HepG2 (cell line): ENCODE measurements around the gene HHIPL1. TPM values are rescaled to one million over a fixed set of nuclear protein-coding genes. Genes with fewer than 3 reads are reported as not detected.
A peak's percentile ranks its signal among the peaks of the same experiment; 100 is the strongest.

Experiments used
- ATAC-seq: fragments of 200-7000 bp; cut with Tn5 transposase; 3 replicates; pipeline ENCODE4 v1.9.1; 2020; ENCODE audit warnings: mild to moderate bottlenecking, moderate library complexity
- BruUV-seq: library from RNA; stranded (reverse); fragments of 400-500 nt; replicated peaks from 2 replicates; lab custom pipeline; 2021; lab: Mats Ljungman, UMichigan
- CTCF ChIA-PET: fragments of 300-600 bp; formaldehyde crosslinking; extraction: SDS; loops from one replicate; lab custom pipeline; 2021; ENCODE audit warnings: low total read pairs, inconsistent platforms, low intra/inter-chr PET ratio; lab: Yijun Ruan, JAX
- POLR2A ChIA-PET: fragments of 350-600 bp; sonication (Branson Sonifier 250); formaldehyde crosslinking; loops from one replicate; lab custom pipeline; 2020; ENCODE audit warnings: antibody characterized with exemption, inconsistent platforms; lab: Yijun Ruan, JAX
- DNase-seq: peaks from one replicate; pipeline ENCODE4 v3.0.0-alpha.2; 2015; ENCODE audit warnings: low spot score
- FAIRE-seq: peaks from 3 replicates; lab custom pipeline; 2011; peaks lifted over from hg19 to GRCh38; lab: Jason Lieb, UNC
- H2AFZ ChIP-seq: one replicate; pipeline ENCODE4 v1.6.1; 2011; ENCODE audit warnings: low read length, inconsistent platforms
- H3K27ac ChIP-seq: fragments of 300-600 bp; 3 replicates; pipeline ENCODE4 v1.8.0; 2011; ENCODE audit warnings: mixed run types, mild to moderate bottlenecking, mixed read lengths, low read length, inconsistent platforms; ENCODE audit not compliant: insufficient read depth; ENCODE audit errors: extremely low read length
- H3K27me3 ChIP-seq, 2 experiments: fragments of 200-600 bp in 1 of 2; 2 replicates in 1 of 2; 3 replicates in 1 of 2; pipeline versions ENCODE4 v1.6.0 to v1.8.0; 2011; ENCODE audit warnings: low read length in 2 of 2, mild to moderate bottlenecking in 2 of 2, moderate library complexity in 2 of 2, inconsistent platforms in 1 of 2; ENCODE audit not compliant: insufficient read depth in 2 of 2, control insufficient read depth in 1 of 2
- H3K36me3 ChIP-seq, 2 experiments: fragments of 200-600 bp in 1 of 2; replicated peaks in 1 of 2; 2 replicates in 1 of 2; 3 replicates in 1 of 2; pipeline versions ENCODE4 v1.5.1 to v1.8.0; 2011; ENCODE audit warnings: low read length in 2 of 2, inconsistent platforms in 1 of 2; ENCODE audit not compliant: insufficient read depth in 2 of 2, control insufficient read depth in 1 of 2
- H3K4me1 ChIP-seq: 2 replicates; pipeline ENCODE4 v1.5.1; 2012; ENCODE audit warnings: low read length, inconsistent platforms; ENCODE audit not compliant: insufficient read depth
- H3K4me2 ChIP-seq: 2 replicates; pipeline ENCODE4 v1.6.0; 2011; ENCODE audit warnings: low read depth, low read length, inconsistent platforms
- H3K4me3 ChIP-seq, 3 experiments: fragments of 200-600 bp in 1 of 3; sonication (generic), shearing (Covaris generic) in 1 of 3; replicated peaks in 1 of 3; 2 replicates each; pipeline ENCODE4 v1.5.1; 2011 to 2016; ENCODE audit warnings: low read length in 3 of 3, inconsistent platforms in 2 of 3, low read depth in 2 of 3, mild to moderate bottlenecking in 2 of 3, control low read depth in 1 of 3, mixed read lengths in 1 of 3; ENCODE audit not compliant: insufficient read depth in 1 of 3
- H3K79me2 ChIP-seq: one replicate; pipeline ENCODE4 v1.6.1; 2011; ENCODE audit warnings: low read length, inconsistent platforms; ENCODE audit not compliant: insufficient read depth
- H3K9ac ChIP-seq: 2 replicates; pipeline ENCODE4 v1.6.0; 2011; ENCODE audit warnings: mild to moderate bottlenecking, low read depth, low read length, inconsistent platforms; ENCODE audit not compliant: insufficient read depth
- H3K9me3 ChIP-seq: 2 replicates; pipeline ENCODE4 v1.5.1; 2012; ENCODE audit warnings: mild to moderate bottlenecking, low read length
- H4K20me1 ChIP-seq: 2 replicates; pipeline ENCODE4 v1.6.0; 2011; ENCODE audit warnings: inconsistent platforms, mild to moderate bottlenecking, low read length, moderate library complexity; ENCODE audit not compliant: insufficient read depth
- ADNP ChIP-seq: sonication (generic); formaldehyde crosslinking; IDR thresholded peaks from 2 replicates; pipeline ENCODE4 v1.4.0; 2020; ENCODE audit warnings: missing genetic modification reagents
- HIVEP1 ChIP-seq: sonication (generic); formaldehyde crosslinking; IDR thresholded peaks from 2 replicates; pipeline ENCODE4 v1.4.0; 2020; ENCODE audit warnings: mild to moderate bottlenecking, missing genetic modification reagents
- MED8 ChIP-seq: sonication (generic); formaldehyde crosslinking; IDR thresholded peaks from 2 replicates; pipeline ENCODE4 v1.8.1; 2023; ENCODE audit warnings: mild to moderate bottlenecking, missing genetic modification reagents; ENCODE audit not compliant: insufficient replicate concordance
- NAIF1 ChIP-seq: sonication (generic); formaldehyde crosslinking; IDR thresholded peaks from 2 replicates; pipeline ENCODE4 v1.5.0; 2020; ENCODE audit warnings: mild to moderate bottlenecking, missing genetic modification reagents, borderline replicate concordance
- RNF219 ChIP-seq: sonication (generic); formaldehyde crosslinking; IDR thresholded peaks from 2 replicates; pipeline ENCODE4 v1.5.0; 2020; ENCODE audit warnings: mild to moderate bottlenecking, missing genetic modification reagents
- SKIL ChIP-seq: sonication (generic); formaldehyde crosslinking; IDR thresholded peaks from 2 replicates; pipeline ENCODE4 v1.8.0; 2022; ENCODE audit warnings: missing genetic modification reagents, mild to moderate bottlenecking, moderate library complexity, borderline replicate concordance
- TAF1 ChIP-seq: sonication (generic); formaldehyde crosslinking; IDR thresholded peaks from 2 replicates; pipeline ENCODE4 v1.4.0; 2020; ENCODE audit warnings: missing genetic modification reagents
- TEF ChIP-seq: sonication (generic); formaldehyde crosslinking; IDR thresholded peaks from 2 replicates; pipeline ENCODE4 v1.5.0; 2020; ENCODE audit warnings: missing genetic modification reagents
- ZBTB3 ChIP-seq: sonication (generic); formaldehyde crosslinking; IDR thresholded peaks from 2 replicates; pipeline ENCODE4 v1.4.0; 2020; ENCODE audit warnings: low read depth, mild to moderate bottlenecking, moderate library complexity, missing genetic modification reagents, borderline replicate concordance
- ZNF629 ChIP-seq: sonication (generic); formaldehyde crosslinking; conservative IDR thresholded peaks from 2 replicates; pipeline ENCODE4 v1.5.0; 2020; ENCODE audit warnings: missing genetic modification reagents
- ZNF672 ChIP-seq: sonication (generic); formaldehyde crosslinking; IDR thresholded peaks from 2 replicates; pipeline ENCODE4 v1.8.1; 2022; ENCODE audit warnings: missing genetic modification reagents
- WGBS: methylation state at CpG from one replicate; pipeline ENCODE4 v1.1.6; 2017; ENCODE audit warnings: low lambda C conversion rate; 5-methylcytosine and 5-hydroxymethylcytosine counted together
- in situ Hi-C: cut with HindIII; loops from 2 replicates; pipeline ENCODE4 v1.10.0; 2017; ENCODE audit warnings: low pct_unique_long_range_greater_than_20kb; ENCODE audit not compliant: extremely low pct_ligation_motif_present
- intact Hi-C: fragments of 100-400 bp; cut with micrococcal nuclease; formaldehyde crosslinking; loops from one replicate; pipeline ENCODE4 v1.10.0; 2022; ENCODE audit not compliant: unreplicated experiment
- polyA plus RNA-seq, 8 experiments: library from polyadenylated mRNA; depleted of rRNA in 3 of 8; stranded (reverse) in 7 of 8; unstranded in 1 of 8; fragments of >200 nt; fragmentation: Illumina TruSeq in 4 of 8; extraction: Trizol in 4 of 8; gene quantifications; 2 replicates each; pipeline versions ENCODE4 v1.2.1 to v1.2.3, GENCODE V29; 2011 to 2016; ENCODE audit warnings: low read depth in 4 of 8, missing spikeins in 1 of 8, mixed read lengths in 1 of 8; ENCODE audit not compliant: insufficient read depth in 1 of 8
- total RNA-seq, 5 experiments: library from RNA; depleted of rRNA; stranded (reverse); fragments of >200 nt; fragmentation: Illumina TruSeq; extraction: Trizol; gene quantifications; 2 replicates each; pipeline ENCODE4 v1.2.3, GENCODE V29; 2016; ENCODE audit warnings: low read depth in 1 of 5

The HHIPL1 gene
- total and polyA plus RNA-seq, 2 of the 13 experiments (the other 11 are each of a cell fraction or from before 2014, with no cell fraction given), result not detected

GRCh38 chr14:99728231-99728920, 83.4 kb downstream of the HHIPL1 start (continued):
- TF ChIP-seq NAIF1 (CRISPR knock-in tag) (no peak), ZBTB3 (no peak), MED8 (CRISPR knock-in tag) (no peak), TAF1 (no peak)

- Histone ChIP-seq H4K20me1 (no peaks in the 10 kb centered on the region), H2AFZ (no peak overlapping the region), H3K4me2 (no peak overlapping the region), H3K79me2 (no peaks in the 10 kb centered on the region), H3K27ac (no peak overlapping the region), H3K9ac (no peak overlapping the region), H3K36me3 (no peaks in the 10 kb centered on the region), H3K9me3 (no peaks in the 10 kb centered on the region), H3K4me3 (no peak overlapping the region), H3K27me3 (peaks cover 6 to 37% of the 10 kb centered on the region in 2 experiments), H3K4me1 (peaks cover 42% of the 10 kb centered on the region)
- DNase-seq, result no peak
- no peak for FAIRE-seq
- POLR2A ChIA-PET, result no interaction called here
- peak; percentile 44; the same call in 1 of the 2 replicates for TF ChIP-seq ZNF629 (CRISPR knock-in tag)
- no peak for TF ChIP-seq SKIL (CRISPR knock-in tag)
- TF ChIP-seq RNF219, result no peak
- TF ChIP-seq HIVEP1, result no peak
- no peak for TF ChIP-seq ZNF672
- TF ChIP-seq ADNP, result no peak
- no peak for TF ChIP-seq TEF (CRISPR knock-in tag)
- intact Hi-C loops, result no loop called here
- BruUV-seq, result no TSS peak
- in situ Hi-C loops, result no loop called here
- CTCF ChIA-PET, result interaction anchor here (2.2 kb wide), 1 partner anchor 156 kb away, joined by 26 read pairs; no protein-coding TSS in a partner anchor
- no peak for ATAC-seq
- no CpG with 5 or more reads among the region's 4 CpGs for WGBS
Observed at GRCh38 chr14:99728981-99729451, 84.1 kb downstream of the HHIPL1 start.
